HG03432 (cell line): ENCODE results near the gene TET2.
"Not testable (repeated sequence)": the region's sequence is repeated elsewhere in the genome, so short reads cannot be mapped to it uniquely, and the experiment has no call there.

Experiments
- ATAC-seq: cut with Tn5 transposase; IDR thresholded peaks from one replicate; pipeline ENCODE4 v1.9.1; 2021; ENCODE audit warnings: mild to moderate bottlenecking, moderate library complexity; ENCODE audit not compliant: unreplicated experiment

TET2 gene

DNA sequence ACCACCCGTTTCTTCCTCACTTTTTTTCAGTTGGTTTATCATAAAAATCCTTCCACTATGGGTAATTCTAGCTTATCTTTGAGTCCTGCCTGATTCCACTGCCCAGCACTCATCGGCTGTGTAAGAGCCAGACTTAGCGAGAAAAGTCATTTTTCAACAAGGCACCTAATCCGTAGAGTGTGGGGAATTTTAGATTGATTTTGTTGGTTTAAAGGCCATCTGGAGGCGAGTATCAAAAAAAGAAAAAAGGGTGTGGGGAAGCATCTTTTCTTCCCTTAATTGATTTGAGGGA, 134.4 kb downstream of the TET2 start:
- no peak for ATAC-seq

DNA sequence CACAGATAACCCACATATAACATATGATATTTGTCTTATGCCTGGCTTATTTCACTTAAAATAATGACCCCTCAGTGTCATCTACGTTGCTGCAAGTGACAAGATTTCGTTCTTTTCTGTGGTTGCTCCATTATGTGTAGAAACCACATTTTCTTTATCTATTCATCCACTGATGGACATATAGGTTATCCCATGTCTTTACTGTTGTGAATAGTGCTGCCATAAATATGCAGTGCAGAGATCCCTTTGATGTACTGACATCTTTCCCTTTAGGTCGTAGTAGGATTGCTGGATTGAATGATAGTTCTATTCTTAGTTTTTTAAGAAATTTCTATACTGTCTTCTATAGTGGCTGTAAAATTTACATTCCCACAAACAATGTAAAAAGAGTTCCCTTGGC, 135.8 kb downstream of the TET2 start:
- no peak for ATAC-seq

DNA sequence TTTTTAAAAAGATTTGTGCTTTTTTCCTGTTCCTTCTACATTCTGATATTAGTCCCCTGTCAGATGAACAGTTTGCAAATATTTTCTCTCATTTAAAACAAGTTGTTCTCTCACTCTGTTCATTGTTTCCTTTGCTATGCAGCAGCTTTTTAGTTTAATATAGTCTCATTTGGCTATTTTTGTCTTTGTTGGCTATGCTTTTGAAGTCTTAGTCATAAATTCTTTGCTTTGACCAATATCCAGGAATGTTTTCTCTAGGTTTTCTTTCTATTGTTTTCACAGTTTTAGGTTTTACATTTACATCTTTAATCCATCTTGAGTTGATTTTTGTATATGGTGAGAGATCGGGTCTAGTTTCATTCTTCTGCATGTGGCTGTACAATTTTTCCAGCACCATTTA, 136.8 kb downstream of the TET2 start:
- no peak for ATAC-seq

DNA sequence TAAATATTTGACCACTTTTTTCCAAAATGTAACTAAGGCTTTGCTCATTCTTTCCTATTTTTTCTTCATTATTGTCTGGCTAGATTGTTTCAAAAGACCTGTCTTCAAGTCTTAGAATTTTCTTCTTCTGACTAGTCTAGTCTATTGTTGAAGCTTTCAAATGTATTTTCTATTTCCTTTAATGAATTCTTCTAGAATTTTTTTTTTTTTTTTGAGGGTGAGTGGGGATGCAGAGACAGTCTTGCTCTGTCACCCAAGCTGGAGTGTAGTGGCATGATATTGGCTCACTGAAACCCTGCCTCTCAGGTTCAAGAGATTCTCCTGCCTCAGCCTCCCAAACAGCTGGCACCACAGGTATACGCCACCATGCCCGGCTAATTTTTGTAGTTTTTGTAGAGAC, 141.4 kb downstream of the TET2 start:
- ATAC-seq = no peak

DNA sequence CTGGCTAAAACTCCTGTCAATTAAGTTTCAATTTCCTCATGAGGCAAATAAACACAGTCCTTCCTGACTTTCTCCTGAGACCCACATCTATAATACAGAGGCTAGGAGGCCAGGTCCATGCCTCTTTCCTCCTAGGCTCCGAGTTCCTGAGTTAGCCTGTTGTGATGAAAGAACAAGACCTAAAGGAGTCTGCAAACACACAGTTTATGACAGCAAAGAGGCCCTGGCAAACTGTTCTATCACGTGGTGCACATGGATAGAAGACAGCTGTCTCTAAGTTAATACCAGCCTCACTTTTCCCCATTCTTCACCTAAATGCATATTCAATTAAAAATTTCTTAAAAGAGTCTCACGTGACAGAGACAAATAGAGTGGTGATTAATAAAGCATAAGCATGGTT, 145.2 kb downstream of the TET2 start:
- ATAC-seq = no peak

DNA sequence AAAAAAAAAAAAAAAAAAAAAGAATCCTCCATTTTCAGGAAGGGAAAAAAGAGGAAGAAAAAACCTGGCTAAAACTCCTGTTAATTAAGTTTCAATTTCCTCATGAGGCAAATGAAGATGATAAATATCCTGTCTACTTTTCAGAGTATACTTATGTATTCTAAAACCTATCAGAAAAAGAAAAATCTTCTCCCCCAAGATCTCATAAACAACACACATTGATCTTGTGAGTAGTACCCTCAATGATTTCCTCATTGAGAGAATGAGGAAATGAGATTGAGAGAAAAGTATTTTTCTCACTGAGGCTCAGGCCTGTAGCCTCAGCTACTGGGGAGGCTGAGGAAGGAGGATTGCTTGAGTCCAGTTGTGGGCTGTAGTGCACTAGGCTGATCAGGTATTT, 146.7 kb downstream of the TET2 start:
- no peak for ATAC-seq

DNA sequence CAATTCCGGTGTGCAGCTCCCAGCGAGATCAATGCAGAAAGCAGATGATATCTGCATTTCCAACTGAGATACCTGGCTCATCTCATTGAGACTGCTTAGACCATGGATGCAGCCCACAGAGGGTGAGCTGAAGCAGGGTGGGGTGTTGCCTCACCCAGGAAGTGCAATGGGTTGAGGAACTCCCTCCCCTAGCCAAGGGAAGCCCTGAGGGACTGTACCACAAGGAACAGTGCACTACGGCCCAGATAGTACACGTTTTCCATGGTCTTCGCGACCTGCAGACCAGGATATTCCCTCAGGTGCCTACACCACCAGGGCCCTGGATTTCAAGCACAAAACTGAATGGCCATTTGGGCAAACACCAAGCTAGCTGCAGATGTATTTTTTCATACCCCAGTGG, 150.0 kb downstream of the TET2 start:
- no peak for ATAC-seq

DNA sequence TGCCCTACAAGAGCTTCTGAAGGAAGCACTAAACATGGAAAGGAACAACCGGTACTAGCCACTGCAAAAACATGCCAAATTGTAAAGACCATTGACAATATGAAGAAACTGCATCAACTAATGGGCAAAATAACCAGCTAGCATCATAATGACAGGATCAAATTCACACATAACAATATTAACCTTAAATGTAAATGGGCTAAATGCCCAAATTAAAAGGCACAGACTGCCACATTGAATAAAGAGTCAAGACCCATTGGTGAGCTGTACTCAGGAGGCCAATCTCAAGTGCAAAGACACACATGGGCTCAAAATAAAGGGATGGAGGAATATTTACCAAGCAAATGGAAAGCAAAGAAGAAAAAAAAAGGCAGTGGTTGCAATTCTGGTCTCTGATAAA, 152.4 kb downstream of the TET2 start:
- not testable (repeated sequence) for ATAC-seq

DNA sequence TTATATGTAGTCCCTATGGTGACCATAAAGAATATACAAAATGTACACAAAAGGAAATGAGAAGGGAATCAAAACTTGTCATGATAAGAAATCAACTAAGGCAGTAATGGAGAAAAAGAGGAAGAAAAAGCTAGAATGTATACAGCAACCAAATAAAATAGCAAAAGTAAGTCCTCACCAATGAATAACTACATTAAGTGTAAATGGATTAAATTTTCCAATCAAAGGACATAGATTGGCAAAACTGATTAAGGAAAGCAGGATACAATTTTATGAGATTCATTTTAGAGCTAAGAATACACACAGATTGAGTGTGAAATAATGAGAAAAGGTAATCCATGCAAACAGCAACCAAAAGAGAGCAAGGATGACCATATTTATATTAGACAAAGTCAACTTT, 157.4 kb downstream of the TET2 start:
- no peak for ATAC-seq

DNA sequence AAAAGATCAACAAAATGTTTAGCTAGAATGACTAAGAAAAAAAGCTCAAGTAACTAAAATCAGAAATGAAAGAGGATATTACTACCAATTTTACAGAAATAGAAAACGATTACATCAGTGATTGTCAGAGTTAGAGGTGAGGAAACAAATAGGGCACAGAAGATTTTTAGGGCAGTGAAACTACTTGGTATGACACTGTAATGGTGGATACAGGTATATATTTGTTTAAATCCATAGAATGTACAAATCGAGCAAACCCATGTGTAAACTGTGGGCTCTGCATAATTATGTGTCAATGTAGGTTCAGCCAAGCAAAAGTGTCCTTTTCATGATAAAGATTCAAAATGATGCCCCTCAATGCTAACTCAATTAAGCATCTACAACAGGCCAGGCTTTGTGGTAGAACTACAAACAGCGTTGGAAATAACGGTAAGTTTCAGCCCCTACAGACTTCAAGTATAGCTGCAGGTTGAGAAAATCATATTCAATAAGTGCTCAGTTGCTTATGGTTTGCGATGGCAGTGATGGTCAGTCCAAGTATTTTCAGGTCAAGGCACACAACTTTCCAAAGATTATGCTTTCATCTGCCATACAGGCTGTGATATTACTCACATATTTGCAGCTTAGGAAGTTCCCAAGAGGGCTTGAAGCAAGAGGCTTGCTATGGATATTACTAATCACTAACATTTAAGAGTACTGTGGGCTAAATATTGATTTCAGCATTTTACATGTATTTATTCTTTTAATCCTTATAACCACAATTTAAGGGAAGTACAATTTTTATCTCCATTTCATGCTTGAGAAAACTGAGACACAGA, 158.6 kb downstream of the TET2 start:
- ATAC-seq = peak; percentile 39

DNA sequence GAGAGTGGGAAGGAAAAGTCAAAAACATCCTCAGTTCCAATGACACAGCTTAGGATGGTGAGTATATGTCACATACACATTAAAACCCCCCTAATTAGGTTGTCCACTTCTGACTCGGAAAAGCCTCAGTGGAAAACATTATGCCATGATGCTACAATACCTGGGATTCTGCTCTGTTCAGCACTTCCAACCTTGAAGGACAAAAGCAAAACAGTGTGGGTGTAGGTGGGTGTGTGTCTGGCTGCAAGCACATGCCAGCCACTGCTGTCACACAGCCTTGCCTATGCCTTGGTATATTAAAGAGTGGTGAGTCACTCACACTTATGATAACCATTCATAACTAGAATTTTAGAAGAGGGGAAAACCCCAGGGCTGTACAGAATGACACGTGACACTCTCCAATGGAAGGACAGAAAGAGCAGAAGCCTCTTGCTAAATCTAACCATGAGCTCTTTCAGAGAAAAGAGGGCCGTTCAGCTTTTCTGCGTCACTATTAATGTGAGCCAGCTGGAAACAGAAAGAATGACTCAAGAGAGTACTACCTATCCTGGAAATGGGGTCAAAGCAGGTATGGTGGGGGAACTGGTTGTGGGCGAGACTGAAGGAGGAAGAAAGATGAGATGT, 159.6 kb downstream of the TET2 start:
- ATAC-seq = peak; percentile 94

DNA sequence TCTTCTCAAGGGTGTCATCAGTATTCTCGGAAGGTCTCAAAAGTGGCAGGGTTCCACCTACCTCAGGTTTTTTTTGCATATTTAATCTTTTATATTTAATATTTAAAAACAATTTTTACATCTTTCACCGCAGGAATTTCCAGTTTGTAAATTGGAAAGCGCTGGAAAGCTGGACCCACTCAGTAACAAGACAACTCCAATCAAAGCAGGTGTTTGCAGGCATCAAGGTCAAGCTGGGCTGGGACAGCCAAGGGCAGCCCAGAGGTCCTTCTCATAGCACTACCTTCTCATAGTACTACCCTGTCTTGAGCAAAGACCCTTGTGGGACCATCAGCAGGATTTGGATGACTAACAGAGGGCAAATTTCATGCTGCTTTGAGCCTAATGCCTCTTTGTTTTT, 160.1 kb downstream of the TET2 start:
- no peak for ATAC-seq

DNA sequence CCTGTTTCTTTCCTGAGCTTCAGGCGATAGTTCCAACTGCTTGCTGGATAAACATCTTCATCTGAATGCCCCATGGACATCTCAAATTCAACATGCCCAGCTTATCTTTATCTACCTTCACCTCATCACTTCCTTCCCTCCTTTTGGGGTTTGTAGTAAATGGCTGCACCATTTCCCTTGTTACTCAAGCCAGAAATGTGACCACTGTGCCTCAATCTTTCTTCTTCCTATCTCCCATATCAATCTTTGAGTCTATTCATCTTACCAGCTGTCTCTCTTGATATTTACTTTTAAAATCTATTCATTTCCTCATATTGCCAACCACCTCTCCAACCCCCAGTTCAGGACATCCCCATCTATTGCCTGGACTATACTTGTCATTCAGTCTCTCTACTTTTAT, 171.8 kb downstream of the TET2 start:
- ATAC-seq = no peak

DNA sequence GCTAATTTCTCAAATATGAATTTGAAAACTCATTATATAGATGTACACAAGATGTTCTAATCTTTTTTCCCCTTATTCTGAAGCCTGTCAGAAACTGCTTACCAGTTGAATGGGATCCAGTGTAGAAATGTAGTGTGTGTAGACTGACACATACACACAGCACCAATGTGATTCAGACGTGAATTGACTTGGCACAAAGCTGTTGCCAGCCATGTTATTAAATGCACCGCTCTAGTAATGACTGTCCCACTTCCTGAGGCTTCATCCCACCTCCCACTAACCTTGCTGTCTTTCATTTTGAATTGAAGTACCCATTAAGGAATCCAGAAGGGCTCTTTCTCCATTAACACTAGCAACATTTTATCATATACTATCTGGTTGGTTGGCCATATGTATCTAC, 180.5 kb downstream of the TET2 start:
- no peak for ATAC-seq

DNA sequence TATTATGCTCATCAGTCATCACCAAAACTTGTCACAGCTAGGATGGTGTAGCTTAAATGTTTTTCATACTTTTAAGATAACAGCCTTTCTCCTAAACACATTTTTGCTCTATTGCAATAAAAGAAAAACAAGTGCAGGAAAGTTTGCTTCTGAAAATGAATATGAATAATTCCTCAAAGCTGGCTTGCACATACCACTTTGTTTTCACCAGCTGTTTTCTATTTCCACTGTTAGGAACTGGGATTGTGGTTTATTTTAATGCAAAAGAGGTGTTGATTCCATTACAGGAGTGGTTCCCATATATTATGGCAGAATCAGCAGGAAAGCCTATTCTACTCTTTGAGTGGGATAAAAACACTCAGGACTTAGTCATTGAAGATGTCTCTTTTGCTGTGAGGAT, 181.3 kb downstream of the TET2 start:
- ATAC-seq = no peak

DNA sequence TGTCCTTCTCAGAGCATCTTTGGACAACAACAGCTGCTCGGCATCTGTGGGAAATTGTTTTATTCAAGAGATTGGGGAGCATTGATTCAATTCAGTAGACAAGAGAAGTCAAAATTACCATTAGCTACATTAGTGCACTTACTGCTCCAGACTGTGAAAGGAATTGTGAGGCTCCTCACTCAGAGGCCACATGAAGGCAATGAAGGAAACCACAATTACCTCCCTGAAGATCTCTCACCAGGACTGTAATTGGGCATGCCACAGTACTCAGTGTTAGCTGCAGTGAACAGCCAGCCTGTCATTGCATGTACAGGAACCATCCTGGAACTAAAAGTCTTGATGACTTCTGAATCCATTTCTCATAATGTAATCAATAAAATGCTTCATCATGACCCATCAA, 182.4 kb downstream of the TET2 start:
- no peak for ATAC-seq
